Measurements from ENCODE around the gene HFM1. TPM values are rescaled to one million over a fixed set of nuclear protein-coding genes. Genes with fewer than 3 reads are reported as not detected.
A peak's percentile ranks its signal among the peaks of the same experiment; 100 is the strongest.
"Not testable (repeated sequence)": the region's sequence is repeated elsewhere in the genome, so short reads cannot be mapped to it uniquely, and the experiment has no call there.

The HFM1 gene, protein sequence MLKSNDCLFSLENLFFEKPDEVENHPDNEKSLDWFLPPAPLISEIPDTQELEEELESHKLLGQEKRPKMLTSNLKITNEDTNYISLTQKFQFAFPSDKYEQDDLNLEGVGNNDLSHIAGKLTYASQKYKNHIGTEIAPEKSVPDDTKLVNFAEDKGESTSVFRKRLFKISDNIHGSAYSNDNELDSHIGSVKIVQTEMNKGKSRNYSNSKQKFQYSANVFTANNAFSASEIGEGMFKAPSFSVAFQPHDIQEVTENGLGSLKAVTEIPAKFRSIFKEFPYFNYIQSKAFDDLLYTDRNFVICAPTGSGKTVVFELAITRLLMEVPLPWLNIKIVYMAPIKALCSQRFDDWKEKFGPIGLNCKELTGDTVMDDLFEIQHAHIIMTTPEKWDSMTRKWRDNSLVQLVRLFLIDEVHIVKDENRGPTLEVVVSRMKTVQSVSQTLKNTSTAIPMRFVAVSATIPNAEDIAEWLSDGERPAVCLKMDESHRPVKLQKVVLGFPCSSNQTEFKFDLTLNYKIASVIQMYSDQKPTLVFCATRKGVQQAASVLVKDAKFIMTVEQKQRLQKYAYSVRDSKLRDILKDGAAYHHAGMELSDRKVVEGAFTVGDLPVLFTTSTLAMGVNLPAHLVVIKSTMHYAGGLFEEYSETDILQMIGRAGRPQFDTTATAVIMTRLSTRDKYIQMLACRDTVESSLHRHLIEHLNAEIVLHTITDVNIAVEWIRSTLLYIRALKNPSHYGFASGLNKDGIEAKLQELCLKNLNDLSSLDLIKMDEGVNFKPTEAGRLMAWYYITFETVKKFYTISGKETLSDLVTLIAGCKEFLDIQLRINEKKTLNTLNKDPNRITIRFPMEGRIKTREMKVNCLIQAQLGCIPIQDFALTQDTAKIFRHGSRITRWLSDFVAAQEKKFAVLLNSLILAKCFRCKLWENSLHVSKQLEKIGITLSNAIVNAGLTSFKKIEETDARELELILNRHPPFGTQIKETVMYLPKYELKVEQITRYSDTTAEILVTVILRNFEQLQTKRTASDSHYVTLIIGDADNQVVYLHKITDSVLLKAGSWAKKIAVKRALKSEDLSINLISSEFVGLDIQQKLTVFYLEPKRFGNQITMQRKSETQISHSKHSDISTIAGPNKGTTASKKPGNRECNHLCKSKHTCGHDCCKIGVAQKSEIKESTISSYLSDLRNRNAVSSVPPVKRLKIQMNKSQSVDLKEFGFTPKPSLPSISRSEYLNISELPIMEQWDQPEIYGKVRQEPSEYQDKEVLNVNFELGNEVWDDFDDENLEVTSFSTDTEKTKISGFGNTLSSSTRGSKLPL (N-terminal part only)
- total RNA-seq: under 1 TPM in 1 of 2 donors, not detected in 1; 0.29 TPM

DNA sequence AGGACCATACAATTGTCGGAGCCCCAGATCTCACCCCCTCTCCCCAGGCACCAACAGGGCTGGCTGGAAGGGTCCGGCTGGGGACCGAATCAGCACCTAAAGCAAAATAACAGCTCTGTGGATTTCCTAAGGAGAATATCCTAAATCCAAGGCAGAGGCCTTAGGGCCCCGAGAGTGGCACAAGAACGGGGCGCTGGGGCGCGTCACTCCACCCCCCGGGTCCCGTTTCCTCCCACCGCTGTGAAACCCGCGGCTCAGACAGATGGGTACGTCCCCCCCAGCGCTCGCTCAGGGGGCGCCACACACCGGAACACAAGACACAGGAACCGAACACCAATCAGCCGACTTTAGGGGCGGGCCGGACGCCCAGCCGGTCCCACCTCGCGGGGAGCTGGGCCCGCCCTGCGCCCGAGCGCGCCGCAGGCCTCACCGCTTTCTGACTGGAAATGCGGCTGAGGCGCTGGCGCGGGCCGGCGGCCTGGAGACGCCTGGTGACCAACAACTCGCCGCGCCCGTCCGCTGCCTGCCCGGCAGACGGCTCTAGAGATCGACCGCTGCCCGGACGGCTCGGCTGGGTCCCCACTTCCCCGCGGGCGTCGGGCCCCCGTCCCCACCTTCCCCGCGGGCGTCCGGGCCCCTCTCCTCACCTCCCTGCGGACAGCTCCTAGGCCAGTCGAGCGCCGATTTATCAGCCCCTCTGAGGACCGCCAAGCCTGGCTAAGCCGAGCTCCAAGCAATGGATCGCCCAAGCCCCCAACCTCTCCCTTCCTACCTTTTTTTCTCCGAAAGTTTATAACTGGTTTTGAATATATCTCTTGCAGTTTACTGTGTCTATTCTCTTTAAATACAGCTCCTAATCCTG is at the start of gene HFM1:
Gene HFM1 (minus strand): TSS at position 687 of the 862 bp plus-strand sequence. CDS start 3,755 bp downstream, outside the sequence.
- peak within 1 kb of the TSS in 1 of 2 donors; percentile 47 for H3K27ac Mint-ChIP-seq
- peaks cover 22 to 51% of the 10 kb centered on the region in 2 donors for H3K27me3 Mint-ChIP-seq

DNA sequence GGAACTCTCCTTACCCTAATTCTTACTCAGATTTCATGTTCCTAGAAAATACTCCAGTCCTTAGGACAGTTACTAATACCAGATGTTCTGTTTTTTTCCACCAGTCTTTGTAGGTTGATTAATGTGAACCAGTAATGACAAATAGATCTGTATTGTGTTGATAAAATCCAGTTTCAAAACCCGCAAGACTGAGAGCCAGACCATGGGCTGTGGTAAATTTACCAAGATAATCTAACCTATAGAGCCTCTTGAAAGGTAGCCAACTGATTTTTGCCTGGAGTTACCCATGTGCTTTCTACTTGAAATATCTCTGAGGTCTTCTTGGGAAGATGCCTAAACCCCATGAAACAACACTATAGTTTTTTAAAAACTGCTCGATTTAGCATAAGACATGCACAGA is 49.5 kb upstream of the HFM1 start:
- Mint-ChIP-seq H3K9me3 (no peaks in the 10 kb centered on the region), H3K4me3 (no peak overlapping the region), H3K27ac (no peak overlapping the region), H3K4me1 (ENCODE audit: low read depth in 2 of 2) (no peaks in the 10 kb centered on the region), H3K36me3 (no peaks in the 10 kb centered on the region), H3K27me3 (peaks cover 0 to 4% of the 10 kb centered on the region in 2 donors)
- DNase-seq (ENCODE audit: low spot score) (no peak), ATAC-seq (no peak)

More for the DNA sequence above, at the start of gene HFM1:
- ATAC-seq (peak; percentile 99), DNase-seq (ENCODE audit: low spot score) (peak; percentile 84)
- H3K4me1 Mint-ChIP-seq (ENCODE audit: low read depth in 2 of 2): peaks cover 0 to 3% of the 10 kb centered on the region in 2 donors
- H3K9me3 Mint-ChIP-seq: no peaks in the 10 kb centered on the region
- no peaks in the 10 kb centered on the region for H3K36me3 Mint-ChIP-seq
- H3K4me3 Mint-ChIP-seq: peak within 1 kb of the TSS; percentile 76

DNA sequence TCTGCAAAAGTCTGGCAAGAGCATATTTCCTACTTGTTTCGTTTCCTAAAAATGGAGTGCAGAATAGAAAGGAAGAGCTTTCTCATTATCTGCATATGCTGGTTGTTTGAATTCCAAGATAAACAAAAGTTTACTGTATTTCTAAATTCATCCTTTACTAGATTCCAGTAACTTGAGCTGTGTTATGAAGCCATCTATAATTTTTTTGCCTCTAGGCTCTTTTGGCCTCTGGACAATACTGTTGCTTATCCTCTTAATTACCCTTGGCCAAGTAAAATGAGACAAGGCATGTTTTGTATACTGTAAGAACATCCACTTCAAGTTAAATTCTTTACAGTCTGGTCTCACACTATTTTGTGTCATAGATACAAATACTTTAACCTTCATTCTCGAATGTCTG is 45.6 kb upstream of the HFM1 start:
- no peaks in the 10 kb centered on the region for H3K36me3 Mint-ChIP-seq
- H3K27me3 Mint-ChIP-seq: peaks cover 6 to 9% of the 10 kb centered on the region in 2 donors
- ATAC-seq (no peak), DNase-seq (ENCODE audit: low spot score) (no peak)
- H3K4me1 Mint-ChIP-seq (ENCODE audit: low read depth in 2 of 2): no peaks in the 10 kb centered on the region
- H3K9me3 Mint-ChIP-seq: no peaks in the 10 kb centered on the region
- no peak overlapping the region for H3K27ac Mint-ChIP-seq
- no peak overlapping the region for H3K4me3 Mint-ChIP-seq

DNA sequence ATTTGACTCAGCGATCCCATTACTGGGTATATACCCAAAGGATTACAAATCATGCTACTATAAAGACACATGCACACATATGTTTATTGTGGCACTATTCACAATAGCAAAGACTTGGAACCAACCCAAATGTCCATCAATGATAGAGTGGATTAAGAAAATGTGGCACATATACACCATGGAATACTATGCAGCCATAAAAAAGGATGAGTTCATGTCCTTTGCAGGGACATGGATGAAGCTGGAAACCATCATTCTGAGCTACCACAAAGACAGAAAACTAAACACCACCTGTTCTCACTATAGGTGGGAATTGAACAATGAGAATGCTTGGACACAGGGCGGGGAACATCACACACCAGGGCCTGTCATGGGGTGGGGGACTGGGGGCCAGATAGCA is 43.1 kb upstream of the HFM1 start:
- H3K27ac Mint-ChIP-seq; H3K4me3 Mint-ChIP-seq; H3K4me1 Mint-ChIP-seq (ENCODE audit: low read depth in 2 of 2); H3K9me3 Mint-ChIP-seq; ATAC-seq; DNase-seq (ENCODE audit: low spot score): not testable (repeated sequence)
- peaks cover 15 to 29% of the 10 kb centered on the region in 2 donors for H3K27me3 Mint-ChIP-seq
- peaks cover 17% of the 10 kb centered on the region for H3K36me3 Mint-ChIP-seq

DNA sequence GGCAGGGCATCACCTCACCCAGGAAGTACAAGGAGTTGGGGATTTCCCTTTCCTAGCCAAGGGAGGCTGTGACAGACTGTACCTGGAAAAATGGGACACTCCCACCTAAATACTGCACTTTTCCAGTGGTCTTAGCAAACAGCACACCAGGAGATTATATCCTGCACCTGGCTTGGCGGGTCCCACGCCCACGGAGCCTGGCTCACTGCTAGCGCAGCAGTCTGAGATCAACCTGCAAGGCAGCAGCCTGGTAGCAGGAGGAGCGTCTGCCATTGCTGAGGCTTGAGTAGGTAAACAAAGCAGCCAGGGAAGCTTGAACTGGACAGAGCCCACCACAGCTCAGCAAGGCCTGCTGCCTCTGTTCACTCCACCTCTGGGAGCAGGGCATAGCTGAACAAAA is 37.3 kb upstream of the HFM1 start:
- peaks cover 32 to 58% of the 10 kb centered on the region in 2 donors for H3K27me3 Mint-ChIP-seq
- H3K9me3 Mint-ChIP-seq; DNase-seq (ENCODE audit: low spot score); ATAC-seq; H3K27ac Mint-ChIP-seq; H3K4me1 Mint-ChIP-seq (ENCODE audit: low read depth in 2 of 2); H3K4me3 Mint-ChIP-seq: not testable (repeated sequence)
- peaks cover 19% of the 10 kb centered on the region for H3K36me3 Mint-ChIP-seq

DNA sequence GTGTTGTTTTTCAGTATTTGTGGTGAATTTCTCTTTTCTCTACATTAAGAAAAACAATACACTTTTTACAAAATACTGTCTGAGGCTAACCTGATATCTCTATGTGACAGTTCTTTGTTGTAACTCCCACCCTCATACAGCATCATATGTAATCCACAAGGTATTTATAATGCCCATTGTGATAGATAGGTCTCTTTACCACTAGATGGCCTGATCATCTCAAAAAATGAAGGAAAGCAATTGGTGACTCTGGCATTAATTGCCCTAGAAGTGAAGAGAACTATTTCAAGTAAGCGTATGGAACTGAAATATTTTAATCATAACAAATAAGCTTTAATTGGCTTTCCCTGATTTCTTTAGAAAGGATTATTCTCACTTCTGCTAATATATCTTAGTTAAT is 36.2 kb upstream of the HFM1 start:
- Mint-ChIP-seq H3K9me3 (peaks cover 2% of the 10 kb centered on the region), H3K4me3 (no peak overlapping the region), H3K27ac (no peak overlapping the region), H3K4me1 (ENCODE audit: low read depth in 2 of 2) (no peaks in the 10 kb centered on the region), H3K36me3 (peaks cover 19% of the 10 kb centered on the region), H3K27me3 (peaks cover 35 to 54% of the 10 kb centered on the region in 2 donors)
- ATAC-seq: no peak
- DNase-seq (ENCODE audit: low spot score): no peak

DNA sequence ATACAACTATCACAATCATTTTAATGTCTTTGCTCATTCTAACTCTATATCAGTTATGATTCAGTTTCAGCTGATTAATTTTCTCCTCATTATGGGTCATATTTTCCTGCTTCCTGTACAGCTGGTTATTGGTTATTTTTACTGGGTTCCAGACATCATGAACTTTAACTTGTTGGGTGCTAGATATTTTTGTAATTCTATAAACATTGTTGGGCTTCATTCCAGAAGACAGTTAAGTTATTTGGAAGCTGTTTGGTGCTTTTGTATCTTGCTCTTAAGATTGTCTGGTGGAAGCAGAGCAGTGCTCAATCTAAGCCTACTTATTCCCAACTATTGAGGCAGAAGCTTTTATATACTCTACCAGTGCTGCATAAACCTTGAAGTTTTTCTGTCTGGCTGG is 34.4 kb upstream of the HFM1 start:
- DNase-seq (ENCODE audit: low spot score) (no peak), ATAC-seq (no peak)
- Mint-ChIP-seq H3K27me3 (peaks cover 31 to 42% of the 10 kb centered on the region in 2 donors), H3K4me3 (no peak overlapping the region), H3K4me1 (ENCODE audit: low read depth in 2 of 2) (no peaks in the 10 kb centered on the region), H3K36me3 (peaks cover 13% of the 10 kb centered on the region), H3K9me3 (peaks cover 2% of the 10 kb centered on the region), H3K27ac (no peak overlapping the region)

DNA sequence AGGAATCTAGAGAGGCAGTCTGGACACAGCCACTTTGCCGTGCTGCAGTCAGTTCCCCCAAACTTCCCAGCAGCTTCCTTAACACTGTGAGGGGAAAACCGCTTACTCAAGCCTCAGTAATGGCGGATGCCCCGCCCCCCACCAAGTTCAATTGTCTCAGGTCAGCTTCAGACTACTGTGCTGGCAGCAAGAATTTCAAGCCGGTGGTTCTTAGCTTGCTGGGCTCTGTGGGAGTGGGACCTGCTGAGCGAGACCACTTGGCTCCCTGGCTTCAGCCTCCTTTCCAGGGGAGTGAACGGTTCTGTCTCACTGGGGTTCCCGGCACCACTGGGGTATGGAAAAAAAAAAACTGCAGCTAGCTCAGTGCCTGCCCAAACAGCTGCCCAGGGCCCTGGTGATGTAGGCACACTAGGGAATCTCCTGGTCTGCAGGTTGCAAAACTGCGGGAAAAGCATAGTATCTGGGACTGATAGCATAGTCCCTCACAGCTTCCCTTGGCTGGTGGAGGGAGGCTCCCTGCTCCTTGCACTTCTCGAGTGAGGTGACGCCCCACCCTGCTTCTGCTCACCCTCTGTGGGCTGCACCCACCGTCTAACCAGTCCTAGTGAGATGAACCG is 23.7 kb upstream of the HFM1 start:
- Mint-ChIP-seq H3K27ac (no peak overlapping the region), H3K36me3 (peaks cover 4% of the 10 kb centered on the region), H3K9me3 (no peaks in the 10 kb centered on the region), H3K4me3 (no peak overlapping the region), H3K27me3 (peaks cover 27 to 49% of the 10 kb centered on the region in 2 donors), H3K4me1 (ENCODE audit: low read depth in 2 of 2) (no peaks in the 10 kb centered on the region)
- no peak for ATAC-seq
- DNase-seq (ENCODE audit: low spot score): no peak

DNA sequence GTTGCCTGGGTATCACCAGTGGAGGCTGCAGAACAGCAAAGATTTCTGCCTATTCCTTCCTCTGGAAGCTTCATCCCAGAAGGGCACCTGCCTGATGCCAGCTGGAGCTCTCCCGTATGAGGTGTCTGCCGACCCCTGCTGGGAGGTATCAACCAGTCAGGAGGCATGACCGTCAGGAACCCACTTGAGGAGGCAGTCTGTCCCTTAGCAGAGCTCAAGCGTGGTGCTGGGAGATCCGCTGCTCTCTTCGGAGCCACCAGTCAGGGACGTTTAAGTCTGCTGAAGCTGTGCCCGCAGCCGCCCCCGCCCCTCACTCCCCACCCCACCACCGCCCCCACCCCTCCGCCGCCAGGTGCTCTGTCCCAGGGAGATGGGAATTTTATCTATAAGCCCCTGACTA is 23.1 kb upstream of the HFM1 start:
- DNase-seq (ENCODE audit: low spot score): no peak
- Mint-ChIP-seq H3K4me1 (ENCODE audit: low read depth in 2 of 2) (no peaks in the 10 kb centered on the region), H3K27ac (no peak overlapping the region), H3K36me3 (peaks cover 4% of the 10 kb centered on the region), H3K9me3 (no peaks in the 10 kb centered on the region), H3K4me3 (no peak overlapping the region), H3K27me3 (peaks cover 30 to 50% of the 10 kb centered on the region in 2 donors)
- ATAC-seq: no peak

DNA sequence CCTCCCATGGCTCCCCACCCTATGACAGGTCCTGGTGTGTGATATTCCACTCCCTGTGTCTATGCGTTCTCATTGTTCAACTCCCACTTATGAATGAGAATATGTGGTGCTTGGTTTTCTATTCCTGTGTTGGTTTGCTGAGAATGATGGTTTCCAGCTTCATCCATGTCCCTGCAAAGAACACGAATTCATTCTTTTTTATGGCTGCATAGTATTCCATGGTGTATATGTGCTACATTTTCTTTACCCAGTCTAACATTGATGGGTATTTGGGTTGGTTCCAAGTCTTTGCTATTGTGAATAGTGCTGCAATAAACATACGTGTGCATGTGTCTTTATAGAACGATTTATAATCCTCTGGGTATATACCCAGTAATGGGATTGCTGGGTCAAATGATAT is 17.9 kb upstream of the HFM1 start:
- not testable (repeated sequence) for DNase-seq (ENCODE audit: low spot score); H3K9me3 Mint-ChIP-seq; H3K36me3 Mint-ChIP-seq; H3K27ac Mint-ChIP-seq; ATAC-seq; H3K4me1 Mint-ChIP-seq (ENCODE audit: low read depth in 2 of 2); H3K4me3 Mint-ChIP-seq
- H3K27me3 Mint-ChIP-seq: peaks cover 41 to 58% of the 10 kb centered on the region in 2 donors

DNA sequence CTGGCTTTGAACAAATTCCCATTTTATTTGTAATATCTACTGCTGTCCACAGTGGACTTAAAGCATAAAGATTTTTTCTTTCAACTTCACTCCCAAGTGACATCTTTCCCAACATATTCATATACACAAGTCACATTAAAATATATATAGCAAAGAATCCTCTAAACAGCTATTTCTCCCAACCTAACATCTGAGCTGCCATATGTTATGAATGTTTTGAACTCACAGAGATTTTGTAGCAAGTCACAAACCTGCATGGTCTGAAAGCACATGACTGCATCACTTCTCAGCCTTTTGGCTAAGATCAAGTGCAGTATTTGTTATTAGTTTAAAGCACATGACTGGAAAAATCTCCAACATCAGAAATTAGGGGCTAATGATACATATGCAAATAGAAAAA is 7.7 kb upstream of the HFM1 start:
- ATAC-seq (no peak), DNase-seq (ENCODE audit: low spot score) (no peak)
- no peaks in the 10 kb centered on the region for H3K36me3 Mint-ChIP-seq
- no peak overlapping the region for H3K27ac Mint-ChIP-seq
- no peaks in the 10 kb centered on the region for H3K4me1 Mint-ChIP-seq (ENCODE audit: low read depth in 2 of 2)
- no peaks in the 10 kb centered on the region for H3K9me3 Mint-ChIP-seq
- peaks cover 20 to 25% of the 10 kb centered on the region in 2 donors for H3K27me3 Mint-ChIP-seq
- no peak overlapping the region for H3K4me3 Mint-ChIP-seq

DNA sequence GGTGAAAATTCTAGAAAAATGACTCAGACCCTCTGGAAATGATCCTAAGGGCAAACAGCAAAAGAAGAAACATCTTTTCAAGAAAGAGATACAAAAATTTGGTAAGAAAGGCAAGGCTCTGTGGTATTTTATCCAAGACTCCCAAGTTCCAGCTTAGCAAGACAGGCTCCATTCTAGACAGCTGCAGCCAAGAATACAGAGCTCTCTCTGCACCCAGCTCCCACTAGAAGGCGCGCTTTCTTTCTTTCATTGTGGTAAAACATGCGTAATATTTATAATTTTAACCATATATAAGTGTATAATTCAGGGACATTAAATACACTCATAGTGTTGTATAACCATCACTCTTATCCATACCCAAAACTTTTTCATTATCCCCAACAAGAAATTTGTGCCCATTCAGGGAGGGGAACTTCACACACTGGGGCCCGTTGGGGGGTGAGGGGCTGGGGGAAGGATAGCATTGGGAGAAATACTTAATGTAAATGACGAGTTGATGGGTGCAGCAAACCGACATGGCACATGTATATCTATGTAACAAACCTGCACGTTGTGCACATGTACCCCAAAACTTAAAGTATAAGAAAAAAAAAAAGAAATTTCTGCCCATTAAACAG is 2.2 kb upstream of the HFM1 start:
- H3K36me3 Mint-ChIP-seq: no peaks in the 10 kb centered on the region
- peaks cover 19 to 38% of the 10 kb centered on the region in 2 donors for H3K27me3 Mint-ChIP-seq
- no peaks in the 10 kb centered on the region for H3K9me3 Mint-ChIP-seq
- no peak overlapping the region for H3K27ac Mint-ChIP-seq
- no peak for ATAC-seq
- peaks cover 0 to 3% of the 10 kb centered on the region in 2 donors for H3K4me1 Mint-ChIP-seq (ENCODE audit: low read depth in 2 of 2)
- no peak overlapping the region for H3K4me3 Mint-ChIP-seq
- DNase-seq (ENCODE audit: low spot score): no peak

Data from natural killer cell treated with Interleukin-12 subunit alpha and Interleukin-12 subunit beta and Interleukin-15 and Interleukin-18, amount 100 ng/mL, for 72 hours (primary cell).